Common myeloid progenitor, CD34-positive (primary cell): Measurements from ENCODE around the gene ARHGAP31.
"Not testable (repeated sequence)": the region's sequence is repeated elsewhere in the genome, so short reads cannot be mapped to it uniquely, and the experiment has no call there.

ENCODE experiments used
- CTCF ChIA-PET: fragments of 350-600 bp; sonication (Branson Sonifier 250); formaldehyde crosslinking; loops from one replicate; lab custom pipeline; 2021; ENCODE audit warnings: antibody characterized with exemption; lab: Charles Lee
- POLR2A ChIA-PET: fragments of 350-600 bp; sonication (Branson Sonifier 250); formaldehyde crosslinking; loops from one replicate; lab custom pipeline; 2021; ENCODE audit warnings: antibody characterized with exemption; lab: Charles Lee
- DNase-seq, 3 donors: peaks; one replicate each; pipeline versions ENCODE4 v3.0.0 to v3.0.0-alpha.2; 2013
- H3K27ac ChIP-seq, 2 experiments: 1 replicate in 1 of 2; 2 replicates in 1 of 2; pipeline ENCODE4 v1.7.0; 2013; ENCODE audit warnings: inconsistent platforms in 2 of 2, low read length in 2 of 2, mild to moderate bottlenecking in 2 of 2, low read depth in 1 of 2, moderate library complexity in 1 of 2; ENCODE audit not compliant: severe bottlenecking in 2 of 2, insufficient read depth in 1 of 2, poor library complexity in 1 of 2
- H3K27me3 ChIP-seq, 5 experiments: replicated peaks in 2 of 5; 1 replicate in 3 of 5; 2 replicates in 2 of 5; pipeline versions ENCODE4 v1.6.1 to v1.7.0; 2013; ENCODE audit warnings: low read length in 4 of 5, mild to moderate bottlenecking in 2 of 5, moderate library complexity in 2 of 5, inconsistent platforms in 1 of 5; ENCODE audit not compliant: insufficient read depth in 5 of 5, control insufficient read depth in 4 of 5
- H3K36me3 ChIP-seq, 4 experiments: 1 replicate in 2 of 4; 2 replicates in 2 of 4; pipeline versions ENCODE4 v1.6.1 to v1.7.0; 2013; ENCODE audit warnings: low read length in 3 of 4, control low read depth in 1 of 4, mild to moderate bottlenecking in 1 of 4; ENCODE audit not compliant: control insufficient read depth in 4 of 4, insufficient read depth in 4 of 4
- H3K4me1 ChIP-seq, 4 experiments: 1 replicate in 3 of 4; 2 replicates in 1 of 4; pipeline versions ENCODE4 v1.6.1 to v1.7.1; 2013; ENCODE audit warnings: low read length in 3 of 4, mild to moderate bottlenecking in 3 of 4, control low read depth in 1 of 4, inconsistent platforms in 1 of 4, moderate library complexity in 1 of 4; ENCODE audit not compliant: control insufficient read depth in 4 of 4, insufficient read depth in 4 of 4; ENCODE audit errors: control extremely low read depth in 1 of 4
- H3K4me3 ChIP-seq, 7 experiments: 1 replicate in 4 of 7; 2 replicates in 3 of 7; pipeline versions ENCODE4 v1.5.1 to v1.7.0; 2013; ENCODE audit warnings: mild to moderate bottlenecking in 7 of 7, low read length in 6 of 7, moderate library complexity in 6 of 7, inconsistent platforms in 2 of 7, low read depth in 2 of 7, control low read depth in 1 of 7; ENCODE audit not compliant: insufficient read depth in 4 of 7, control insufficient read depth in 1 of 7; ENCODE audit errors: extremely low read depth in 1 of 7
- H3K9me3 ChIP-seq, 5 experiments: 1 replicate in 4 of 5; 2 replicates in 1 of 5; pipeline versions ENCODE4 v1.6.1 to v1.7.1; 2013; ENCODE audit warnings: low read length in 4 of 5, mild to moderate bottlenecking in 2 of 5, inconsistent platforms in 1 of 5, low read depth in 1 of 5, moderate library complexity in 1 of 5; ENCODE audit not compliant: control insufficient read depth in 4 of 5, insufficient read depth in 2 of 5; ENCODE audit errors: control extremely low read depth in 1 of 5
- WGBS: methylation state at CpG from one replicate; pipeline ENCODE4 v1.1.5; 2013; ENCODE audit not compliant: insufficient coverage; 5-methylcytosine and 5-hydroxymethylcytosine counted together

The ARHGAP31 gene

DNA sequence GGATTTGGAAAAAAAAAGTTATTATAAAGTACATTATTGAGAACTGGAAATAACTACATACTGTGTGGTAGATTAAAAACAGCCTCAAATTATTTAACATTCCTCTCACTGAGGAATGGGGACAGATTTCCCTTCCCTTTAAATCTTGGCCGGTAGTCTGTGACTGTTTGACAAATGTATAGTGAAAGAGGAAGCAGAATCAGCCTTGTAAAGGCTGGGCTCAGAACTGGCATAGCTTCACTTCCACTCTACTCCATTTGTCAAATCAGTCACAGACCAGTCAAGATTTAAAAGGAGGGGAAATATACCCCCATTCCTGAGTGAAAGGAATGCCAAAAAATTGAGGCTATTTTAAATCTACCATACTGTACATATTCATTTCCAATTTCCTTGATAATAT lies 35.3 kb upstream of the ARHGAP31 start:
- peak in 2 of 3 donors; percentile 58 to 66 for DNase-seq
- Histone ChIP-seq H3K27ac (no peak overlapping the region), H3K9me3 (no peaks in the 10 kb centered on the region), H3K4me1 (peaks cover 0 to 12% (median 6%) of the 10 kb centered on the region in 4 experiments), H3K36me3 (no peaks in the 10 kb centered on the region), H3K4me3 (peak overlapping the region in 1 of 7 experiments; percentile 35), H3K27me3 (no peaks in the 10 kb centered on the region)
- ChIA-PET POLR2A (no interaction called here), CTCF (interaction anchor here (1.0 to 2.0 kb wide), 2 partner anchors 18 to 182 kb away, joined by 3 to 5 read pairs; partner anchors contain the start of gene B4GALT4)
- WGBS = no CpG with 5 or more reads among the region's 1 CpG

DNA sequence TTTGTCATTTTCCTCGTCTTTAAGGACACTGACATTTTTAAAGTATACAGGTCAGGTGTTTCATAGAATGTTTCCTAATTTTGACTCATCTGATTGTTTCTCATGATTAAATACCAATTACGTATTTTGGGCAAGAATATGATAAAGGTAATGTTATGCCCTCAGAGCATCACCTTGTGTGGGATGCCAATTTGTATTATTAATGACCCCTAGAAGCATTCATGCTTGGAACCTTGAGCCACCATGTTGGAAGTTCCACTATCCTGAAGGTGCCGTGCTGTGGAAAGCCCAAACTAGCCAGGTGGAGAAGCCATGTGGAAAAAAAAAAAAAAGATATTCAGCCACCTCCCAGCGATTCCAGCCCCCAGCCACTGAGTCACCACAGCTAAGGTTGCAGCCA lies 34.4 kb upstream of the ARHGAP31 start:
- H3K9me3 ChIP-seq = no peaks in the 10 kb centered on the region
- peaks cover 0 to 12% (median 6%) of the 10 kb centered on the region in 4 experiments for H3K4me1 ChIP-seq
- CTCF ChIA-PET = no interaction called here
- DNase-seq = no peak
- POLR2A ChIA-PET = no interaction called here
- no peak overlapping the region for H3K4me3 ChIP-seq
- WGBS = 94% methylated on average over 2 of the region's 4 CpGs
- H3K36me3 ChIP-seq = no peaks in the 10 kb centered on the region
- H3K27ac ChIP-seq = no peak overlapping the region
- H3K27me3 ChIP-seq = no peaks in the 10 kb centered on the region

DNA sequence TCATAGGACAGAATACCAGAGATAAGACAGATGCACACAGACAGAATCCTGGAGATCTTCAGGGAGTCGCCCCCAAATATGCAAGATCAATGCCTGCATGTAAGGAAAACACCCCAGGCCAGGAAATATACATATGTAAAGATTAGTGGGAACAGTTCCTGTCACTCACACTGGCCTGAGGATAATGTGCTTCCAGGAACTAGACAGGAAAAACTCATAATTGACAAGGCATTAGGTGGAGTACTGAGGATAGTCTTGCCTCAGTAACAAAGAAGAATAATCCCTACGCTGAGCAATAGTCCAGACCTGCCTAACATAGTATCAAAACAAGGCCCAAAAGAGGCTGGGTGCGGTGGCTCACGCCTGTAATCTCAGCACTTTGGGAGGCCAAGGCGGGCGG lies 33.1 kb upstream of the ARHGAP31 start:
- Histone ChIP-seq H3K4me1 (peaks cover 0 to 12% (median 6%) of the 10 kb centered on the region in 4 experiments), H3K9me3 (no peaks in the 10 kb centered on the region), H3K27ac (no peak overlapping the region), H3K27me3 (no peaks in the 10 kb centered on the region), H3K36me3 (no peaks in the 10 kb centered on the region), H3K4me3 (no peak overlapping the region)
- no CpG with 5 or more reads among the region's 6 CpGs for WGBS
- ChIA-PET POLR2A (no interaction called here), CTCF (no interaction called here)
- DNase-seq = no peak

DNA sequence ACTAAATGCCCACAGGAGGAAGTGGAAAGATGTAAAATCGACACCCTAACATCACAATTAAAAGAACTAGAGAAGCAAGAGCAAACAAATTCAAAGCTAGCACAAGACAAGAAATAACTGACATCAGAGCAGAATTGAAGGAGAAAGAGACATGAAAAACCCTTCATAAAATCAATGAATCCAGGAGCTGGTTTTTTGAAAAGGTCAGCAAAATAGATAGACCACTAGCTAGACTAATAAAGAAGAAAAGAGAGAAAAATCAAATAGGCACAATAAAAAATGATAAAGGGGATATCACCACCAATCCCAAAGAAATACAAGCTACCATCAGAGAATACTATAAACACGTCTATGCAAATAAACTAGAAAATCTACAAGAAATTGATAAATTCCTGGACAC lies 24.0 kb upstream of the ARHGAP31 start:
- H3K27me3 ChIP-seq, H3K9me3 ChIP-seq, POLR2A ChIA-PET, H3K36me3 ChIP-seq, DNase-seq, H3K4me1 ChIP-seq, H3K4me3 ChIP-seq, H3K27ac ChIP-seq: not testable (repeated sequence)
- CTCF ChIA-PET = interaction anchor here (1.5 to 2.5 kb wide), 4 partner anchors 22 to 83 kb away, joined by 3 to 7 read pairs (median 4); no protein-coding TSS in a partner anchor
- no CpG with 5 or more reads among the region's 2 CpGs for WGBS

DNA sequence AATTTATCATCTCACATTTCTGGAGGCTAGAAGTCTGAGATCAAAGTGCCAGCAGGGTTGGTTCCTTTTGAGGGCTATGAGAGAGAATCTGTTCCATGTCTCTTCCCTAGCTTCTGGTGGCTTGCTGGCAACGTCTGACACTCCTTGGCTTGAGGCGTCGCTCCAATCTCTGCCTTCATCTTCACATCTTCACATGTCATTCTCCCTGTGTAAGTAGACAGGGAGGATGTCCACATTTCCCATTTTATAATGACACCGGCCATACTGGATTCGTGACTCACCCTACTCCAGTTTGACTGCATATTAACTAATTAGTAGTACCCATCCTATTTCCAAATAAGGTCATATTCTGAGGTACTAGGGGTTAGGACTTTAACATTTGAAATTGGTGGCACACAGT lies 17.5 kb upstream of the ARHGAP31 start:
- H3K4me1 ChIP-seq = no peaks in the 10 kb centered on the region
- DNase-seq = no peak
- no peak overlapping the region for H3K27ac ChIP-seq
- ChIA-PET POLR2A (interaction anchor here (1.0 kb wide), 1 partner anchor 46 kb away, joined by 3 read pairs; no protein-coding TSS in a partner anchor), CTCF (interaction anchor here (1.0 to 5.0 kb wide), 8 partner anchors 11 to 112 kb away, joined by 3 to 55 read pairs (median 13); partner anchors contain the start of gene ARHGAP31)
- H3K4me3 ChIP-seq = no peak overlapping the region
- H3K36me3 ChIP-seq = no peaks in the 10 kb centered on the region
- no CpG with 5 or more reads among the region's 5 CpGs for WGBS
- H3K9me3 ChIP-seq = peaks cover 0 to 5% (median 0%) of the 10 kb centered on the region in 5 experiments
- H3K27me3 ChIP-seq = no peaks in the 10 kb centered on the region

DNA sequence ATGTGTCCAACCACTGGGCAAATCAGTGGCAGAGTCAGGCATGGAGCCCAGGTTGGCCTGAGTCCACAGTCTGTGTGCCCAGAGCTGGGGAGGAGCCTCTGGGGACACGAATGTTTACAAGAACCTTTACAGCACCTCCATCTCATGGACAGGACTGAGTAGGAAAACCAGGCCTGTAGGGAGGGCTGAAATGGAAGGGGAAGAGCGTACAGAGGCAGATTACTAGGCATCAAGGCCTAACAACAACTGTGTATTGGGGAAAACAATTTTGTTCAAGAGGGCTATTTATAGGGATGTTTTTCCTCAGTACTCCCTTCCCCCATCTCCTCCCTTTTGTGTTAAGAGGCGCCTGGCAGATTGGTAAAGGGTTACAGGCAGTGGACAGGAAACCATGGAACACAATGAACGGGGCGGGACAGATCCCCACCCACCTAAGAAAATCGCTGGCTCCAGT lies 15.1 kb upstream of the ARHGAP31 start:
- Histone ChIP-seq H3K4me3 (no peak overlapping the region), H3K27me3 (no peaks in the 10 kb centered on the region), H3K36me3 (no peaks in the 10 kb centered on the region), H3K4me1 (no peaks in the 10 kb centered on the region), H3K27ac (no peak overlapping the region), H3K9me3 (peaks cover 0 to 18% (median 1%) of the 10 kb centered on the region in 5 experiments)
- ChIA-PET POLR2A (no interaction called here), CTCF (no interaction called here)
- 79% methylated on average over 4 of the region's 6 CpGs for WGBS
- DNase-seq = no peak

DNA sequence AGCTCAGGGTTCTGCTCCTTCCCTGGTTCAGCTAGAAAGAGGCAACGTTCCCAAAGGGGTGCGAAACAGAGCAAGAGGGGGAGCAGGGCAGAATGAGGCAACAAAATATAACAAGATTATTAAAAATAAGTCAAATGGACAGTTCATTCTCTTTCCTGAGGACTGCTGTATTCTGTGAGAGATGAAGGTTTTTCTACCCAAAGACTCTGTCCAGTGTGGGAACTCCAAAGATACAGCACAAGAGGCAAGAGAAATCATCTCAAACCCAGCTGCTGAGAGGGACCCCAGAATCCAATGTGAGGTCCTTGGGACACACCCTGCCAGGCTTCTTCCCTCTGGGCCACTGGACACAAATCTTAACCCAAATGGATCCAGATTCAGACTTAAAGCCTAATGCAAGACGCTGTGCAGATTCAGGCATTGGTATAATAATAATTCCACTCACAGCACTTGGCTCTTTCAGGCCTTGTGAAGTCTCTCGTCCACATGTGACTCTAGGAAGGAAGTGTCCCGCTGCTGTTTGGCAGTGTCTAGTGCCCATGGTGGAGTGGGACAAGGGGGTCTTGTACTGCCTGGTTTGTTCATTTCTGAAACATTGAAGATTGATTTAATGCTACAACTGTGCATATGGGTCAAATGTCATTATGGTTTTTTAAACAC lies 14.5 kb upstream of the ARHGAP31 start:
- WGBS = 62% methylated on average over 2 of the region's 5 CpGs
- CTCF ChIA-PET = no interaction called here
- POLR2A ChIA-PET = no interaction called here

More for the DNA sequence above, 14.5 kb upstream of the ARHGAP31 start:
- H3K4me1 ChIP-seq = no peaks in the 10 kb centered on the region
- DNase-seq = no peak
- peaks cover 0 to 18% (median 1%) of the 10 kb centered on the region in 5 experiments for H3K9me3 ChIP-seq
- H3K27me3 ChIP-seq = no peaks in the 10 kb centered on the region
- H3K36me3 ChIP-seq = no peaks in the 10 kb centered on the region
- H3K27ac ChIP-seq = no peak overlapping the region
- H3K4me3 ChIP-seq = no peak overlapping the region
